GM10266 (cell line): ENCODE results near the gene HSPB1.

Source experiments
- DNase-seq: peaks from one replicate; pipeline ENCODE4 v3.0.0; 2012; ENCODE audit errors: extremely low spot score
- CTCF ChIP-seq: IDR thresholded peaks from 2 replicates; pipeline ENCODE4 v1.5.1; 2012; ENCODE audit warnings: mild to moderate bottlenecking, low read depth; ENCODE audit not compliant: control insufficient read depth, insufficient read depth; ENCODE audit errors: missing control alignments

HSPB1 gene

GRCh38 chr7:76342222-76342621, 39.7 kb downstream of the HSPB1 start:
- no peak for DNase-seq
- TF ChIP-seq CTCF = no peak

GRCh38 chr7:76343294-76343930, 40.9 kb downstream of the HSPB1 start:
- TF ChIP-seq CTCF = no peak
- DNase-seq = no peak

GRCh38 chr7:76343931-76344321, 41.5 kb downstream of the HSPB1 start:
- DNase-seq = no peak
- TF ChIP-seq CTCF = no peak

- no peak for DNase-seq
- TF ChIP-seq CTCF = no peak
These were observed 43.6 kb downstream of the HSPB1 start for GRCh38 chr7:76346097-76346496.

- TF ChIP-seq CTCF = no peak
- DNase-seq = no peak
These were observed 44.3 kb downstream of the HSPB1 start for GRCh38 chr7:76346778-76347177.

- no peak for DNase-seq
These were observed 45.2 kb downstream of the HSPB1 start for GRCh38 chr7:76347710-76348109.

More at GRCh38 chr7:76347710-76348109, 45.2 kb downstream of the HSPB1 start:
- TF ChIP-seq CTCF = no peak
